NCI-H526 (cell line): ENCODE data around the gene ZNF302.

Source experiments
- DNase-seq, 2 experiments: peaks; one replicate each; lab custom pipeline; 2025; lab: John Stamatoyannopoulos, UW

The ZNF302 gene

DNA sequence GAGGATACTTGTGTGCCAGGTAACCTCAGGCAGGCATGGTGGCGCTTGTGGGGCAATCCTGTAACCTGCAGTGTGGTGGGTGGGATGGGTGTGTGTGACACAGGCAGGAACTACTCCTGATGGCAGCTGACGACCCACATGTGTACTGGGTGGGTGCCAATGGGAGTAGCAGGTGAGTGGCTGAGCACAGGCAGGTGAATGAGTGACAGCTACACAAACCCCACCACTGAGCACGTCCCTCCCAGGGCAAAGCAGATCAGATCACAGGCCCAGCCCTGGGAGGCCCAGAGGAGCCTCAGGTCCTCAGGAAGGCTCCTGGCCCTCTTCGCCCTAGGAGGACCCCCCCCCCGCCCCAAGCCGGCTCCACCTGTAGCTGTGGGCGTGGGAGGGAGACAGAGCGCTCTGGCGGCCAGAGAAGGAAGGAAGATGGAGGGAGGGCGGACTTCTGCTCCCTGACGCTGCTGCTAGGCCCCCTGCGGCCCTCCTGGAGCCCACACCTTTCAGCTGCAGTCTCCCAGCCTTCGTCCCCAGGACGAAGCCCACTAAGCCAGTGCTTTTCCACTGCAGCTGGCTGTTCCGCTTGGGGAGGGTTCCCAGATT is 55.2 kb downstream of the ZNF302 start:
- DNase-seq, result peak; percentile 24 to 35

GRCh38 chr19:34733266-34733745 is 55.8 kb downstream of the ZNF302 start:
- peak; percentile 83 to 90 for DNase-seq

DNA sequence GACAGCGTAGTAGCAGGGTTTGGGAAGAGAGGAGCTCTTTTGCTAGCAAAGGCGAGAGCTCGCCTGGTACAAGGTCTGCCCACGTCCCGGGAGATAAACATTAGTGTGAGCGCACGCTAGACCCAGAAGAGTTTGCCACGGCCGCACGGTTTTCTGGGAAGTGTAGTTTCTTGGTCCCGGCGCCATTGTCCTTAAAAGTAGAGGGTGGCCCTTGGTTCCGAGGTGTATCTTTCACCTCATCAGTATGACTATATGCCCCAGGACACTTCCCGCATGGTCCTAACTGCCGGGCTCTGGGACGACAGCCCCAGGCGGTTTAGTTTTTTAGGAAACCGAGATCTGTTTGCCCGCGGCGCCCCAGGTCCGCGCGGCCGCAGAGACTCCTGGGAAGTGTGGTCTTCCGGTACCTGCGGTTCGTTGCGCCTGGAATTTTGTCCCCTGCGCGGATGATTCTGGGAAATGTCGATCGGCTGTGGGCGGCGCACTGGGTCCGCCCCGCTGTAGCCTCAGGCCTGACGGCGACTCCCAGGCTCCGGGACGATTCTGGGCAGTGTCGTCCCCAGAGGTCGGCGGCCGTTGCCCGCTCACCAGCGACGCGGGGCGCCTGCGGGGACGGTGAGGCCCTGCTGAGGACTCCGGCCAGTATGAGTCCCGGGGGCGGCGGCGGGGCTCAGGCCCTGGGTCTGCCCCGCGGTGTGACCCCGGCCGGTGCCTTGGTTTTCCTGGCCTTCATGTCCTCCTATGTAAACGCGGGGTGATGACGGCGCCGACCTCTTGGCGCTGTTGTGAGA is 56.5 kb downstream of the ZNF302 start, which contains the start of gene ZNF181:
ZNF181 (plus strand) TSS at position 498 of the 791 bp plus-strand sequence. CDS start 795 bp downstream, outside the sequence.
- DNase-seq, result peak; percentile 92 to 97

GRCh38 chr19:34734537-34735103 is 57.1 kb downstream of the ZNF302 start:
- DNase-seq, result peak; percentile 52 to 93
